GM12878 (cell line): ENCODE data around the gene AARSD1. TPM values are rescaled to one million over a fixed set of nuclear protein-coding genes. Genes with fewer than 3 reads are reported as not detected.

Experiments used
- CBFB ChIP-seq: IDR thresholded peaks from 2 replicates; pipeline ENCODE4 v1.6.1; 2016; ENCODE audit warnings: antibody characterized with exemption, low read depth
- IKZF2 ChIP-seq, 2 experiments: fragments of 450-650 bp; IDR thresholded peaks; 2 replicates each; pipeline ENCODE4 v1.6.1; 2017; ENCODE audit warnings: mild to moderate bottlenecking in 2 of 2, moderate library complexity in 2 of 2
- LARP7 ChIP-seq: fragments of 450-650 bp; IDR thresholded peaks from 2 replicates; pipeline ENCODE4 v1.6.1; 2017; ENCODE audit warnings: mild to moderate bottlenecking
- NBN ChIP-seq: fragments of 450-650 bp; IDR thresholded peaks from 2 replicates; pipeline ENCODE4 v1.6.1; 2016
- PML ChIP-seq: IDR thresholded peaks from 2 replicates; pipeline ENCODE4 v1.6.1; 2012; ENCODE audit warnings: low read length, inconsistent platforms
- POLR2AphosphoS2 ChIP-seq: IDR thresholded peaks from 2 replicates; pipeline ENCODE4 v1.6.1; 2011; ENCODE audit warnings: low read depth, mild to moderate bottlenecking, low read length, improper control_type of control experiment, moderate library complexity
- POU2F2 ChIP-seq: IDR thresholded peaks from 3 replicates; pipeline ENCODE4 v1.6.1; 2011; ENCODE audit warnings: low read depth, mild to moderate bottlenecking, low read length, borderline replicate concordance
- RAD21 ChIP-seq: IDR thresholded peaks from 2 replicates; pipeline ENCODE4 v1.6.1; 2011; ENCODE audit warnings: mild to moderate bottlenecking, low read depth, low read length, moderate library complexity; ENCODE audit not compliant: insufficient read depth
- RAD51 ChIP-seq: fragments of 450-650 bp; IDR thresholded peaks from 2 replicates; pipeline ENCODE4 v1.6.1; 2016; ENCODE audit warnings: moderate library complexity, mild to moderate bottlenecking, inconsistent platforms
- SIN3A ChIP-seq: IDR thresholded peaks from 2 replicates; pipeline ENCODE4 v1.6.1; 2012; ENCODE audit warnings: low read depth, low read length, improper control_type of control experiment
- SMAD5 ChIP-seq: IDR thresholded peaks from 2 replicates; pipeline ENCODE4 v1.6.1; 2016; ENCODE audit warnings: antibody characterized with exemption, low read depth
- SMARCA5 ChIP-seq: fragments of 450-650 bp; IDR thresholded peaks from 2 replicates; pipeline ENCODE4 v1.6.1; 2017; ENCODE audit warnings: mild to moderate bottlenecking
- TAF1 ChIP-seq: IDR thresholded peaks from 2 replicates; pipeline ENCODE4 v1.6.1; 2011; ENCODE audit warnings: mild to moderate bottlenecking, low read depth, low read length, borderline replicate concordance
- ZNF24 ChIP-seq: fragments of 450-650 bp; IDR thresholded peaks from 2 replicates; pipeline ENCODE4 v1.6.1; 2017; ENCODE audit warnings: antibody characterized with exemption, mild to moderate bottlenecking
- polyA plus RNA-seq, 11 experiments: library from polyadenylated mRNA; depleted of rRNA in 4 of 11; unstranded in 6 of 11; stranded (reverse) in 5 of 11; fragments of >200 nt; fragmentation: Nextera tagmentation in 4 of 11; fragmentation: Illumina TruSeq in 1 of 11; extraction: Ambion mirVana in 4 of 11; extraction: Trizol in 1 of 11; gene quantifications; 1 replicate in 1 of 11; 2 replicates in 10 of 11; pipeline versions ENCODE4 v1.2.1 to v1.2.3, GENCODE V29; 2011 to 2016; ENCODE audit warnings: inconsistent platforms in 2 of 11, missing spikeins in 2 of 11, low read depth in 1 of 11
- total RNA-seq, 4 experiments: library from RNA; depleted of rRNA in 3 of 4; stranded (reverse); fragments of >200 nt in 3 of 4; fragmentation: Illumina TruSeq in 1 of 4; extraction: Trizol in 1 of 4; gene quantifications; 2 replicates each; pipeline versions ENCODE4 v1.2.1 to v1.2.3, GENCODE V29; 2013 to 2021
- TF ChIP-seq, protein P1 (sequence below): fragments of 450-650 bp; IDR thresholded peaks from 2 replicates; pipeline ENCODE4 v1.6.1; 2017; ENCODE audit warnings: mild to moderate bottlenecking, low read depth, inconsistent platforms; ENCODE audit not compliant: poor library complexity, severe bottlenecking
- TF ChIP-seq, protein P2 (sequence below): fragments of 450-650 bp; IDR thresholded peaks from 2 replicates; pipeline ENCODE4 v1.6.1; 2017; ENCODE audit warnings: mild to moderate bottlenecking
- TF ChIP-seq, protein P3 (sequence below): fragments of 450-650 bp; IDR thresholded peaks from 2 replicates; pipeline ENCODE4 v1.6.1; 2016; ENCODE audit warnings: mild to moderate bottlenecking, moderate library complexity, borderline replicate concordance
- TF ChIP-seq, protein P4 (sequence below): IDR thresholded peaks from 2 replicates; pipeline ENCODE4 v1.6.1; 2011; ENCODE audit warnings: borderline replicate concordance, low read depth, mild to moderate bottlenecking, moderate library complexity, mixed read lengths, low read length; ENCODE audit not compliant: insufficient read depth; ENCODE audit errors: extremely low read length
- TF ChIP-seq, protein P5 (sequence below): fragments of 450-650 bp; IDR thresholded peaks from 2 replicates; pipeline ENCODE4 v1.6.1; 2016; ENCODE audit warnings: mild to moderate bottlenecking

The AARSD1 gene
- total and polyA plus RNA-seq, 10 of the 15 experiments (the other 5 are each of a cell fraction or from before 2014, with no cell fraction given): 32.2 to 86.2 (median 52.8) TPM

DNA sequence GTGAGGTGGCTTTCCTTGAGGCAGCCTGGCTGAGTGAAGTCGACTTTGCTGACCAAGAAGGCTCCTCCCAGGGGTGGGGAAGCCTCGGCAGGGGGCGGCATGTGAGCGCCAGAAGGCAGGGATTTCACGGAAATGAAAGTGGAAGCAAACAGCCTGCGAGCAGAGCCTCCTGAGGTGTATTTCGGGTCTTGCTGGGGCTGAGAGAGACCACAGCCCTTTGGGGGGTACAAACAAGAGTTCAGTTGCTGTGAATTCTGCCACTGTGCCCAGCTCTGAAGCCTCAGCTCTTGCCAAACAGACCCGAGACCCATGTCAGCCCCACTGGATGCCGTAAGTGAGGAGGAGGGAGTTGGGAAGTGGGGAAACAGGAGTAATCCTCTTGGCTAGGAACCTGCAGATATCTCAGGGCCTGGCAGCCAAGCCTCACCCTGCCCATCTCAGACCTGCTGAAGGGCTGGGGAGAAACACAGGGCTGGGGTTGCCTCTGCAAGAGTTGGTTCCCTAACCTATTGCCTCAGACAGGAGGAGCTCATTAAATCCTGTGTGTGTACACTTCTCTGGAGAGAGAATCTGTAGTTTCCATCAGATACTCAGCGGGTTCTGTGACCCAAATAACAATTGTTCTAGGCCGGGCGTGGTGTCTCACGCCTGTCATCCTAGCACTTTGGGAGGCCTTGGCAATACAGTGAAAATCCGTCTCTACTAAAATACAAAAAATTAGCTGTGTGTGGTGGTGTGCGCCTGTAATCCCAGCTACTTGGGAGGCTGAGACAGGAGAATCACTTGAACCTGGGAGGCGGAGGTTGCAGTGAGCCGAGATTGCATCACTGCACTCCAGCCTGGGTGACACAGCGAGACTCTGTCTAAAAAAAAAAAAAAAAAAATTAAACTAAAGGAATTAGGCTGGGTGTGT, 42.6 kb upstream of the AARSD1 start, which contains the start of gene IFI35 (continued):
- TF ChIP-seq, protein P1, sequence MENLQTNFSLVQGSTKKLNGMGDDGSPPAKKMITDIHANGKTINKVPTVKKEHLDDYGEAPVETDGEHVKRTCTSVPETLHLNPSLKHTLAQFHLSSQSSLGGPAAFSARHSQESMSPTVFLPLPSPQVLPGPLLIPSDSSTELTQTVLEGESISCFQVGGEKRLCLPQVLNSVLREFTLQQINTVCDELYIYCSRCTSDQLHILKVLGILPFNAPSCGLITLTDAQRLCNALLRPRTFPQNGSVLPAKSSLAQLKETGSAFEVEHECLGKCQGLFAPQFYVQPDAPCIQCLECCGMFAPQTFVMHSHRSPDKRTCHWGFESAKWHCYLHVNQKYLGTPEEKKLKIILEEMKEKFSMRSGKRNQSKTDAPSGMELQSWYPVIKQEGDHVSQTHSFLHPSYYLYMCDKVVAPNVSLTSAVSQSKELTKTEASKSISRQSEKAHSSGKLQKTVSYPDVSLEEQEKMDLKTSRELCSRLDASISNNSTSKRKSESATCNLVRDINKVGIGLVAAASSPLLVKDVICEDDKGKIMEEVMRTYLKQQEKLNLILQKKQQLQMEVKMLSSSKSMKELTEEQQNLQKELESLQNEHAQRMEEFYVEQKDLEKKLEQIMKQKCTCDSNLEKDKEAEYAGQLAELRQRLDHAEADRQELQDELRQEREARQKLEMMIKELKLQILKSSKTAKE: no peak
- peak; percentile 65 for TF ChIP-seq SIN3A
- TF ChIP-seq, protein P2, sequence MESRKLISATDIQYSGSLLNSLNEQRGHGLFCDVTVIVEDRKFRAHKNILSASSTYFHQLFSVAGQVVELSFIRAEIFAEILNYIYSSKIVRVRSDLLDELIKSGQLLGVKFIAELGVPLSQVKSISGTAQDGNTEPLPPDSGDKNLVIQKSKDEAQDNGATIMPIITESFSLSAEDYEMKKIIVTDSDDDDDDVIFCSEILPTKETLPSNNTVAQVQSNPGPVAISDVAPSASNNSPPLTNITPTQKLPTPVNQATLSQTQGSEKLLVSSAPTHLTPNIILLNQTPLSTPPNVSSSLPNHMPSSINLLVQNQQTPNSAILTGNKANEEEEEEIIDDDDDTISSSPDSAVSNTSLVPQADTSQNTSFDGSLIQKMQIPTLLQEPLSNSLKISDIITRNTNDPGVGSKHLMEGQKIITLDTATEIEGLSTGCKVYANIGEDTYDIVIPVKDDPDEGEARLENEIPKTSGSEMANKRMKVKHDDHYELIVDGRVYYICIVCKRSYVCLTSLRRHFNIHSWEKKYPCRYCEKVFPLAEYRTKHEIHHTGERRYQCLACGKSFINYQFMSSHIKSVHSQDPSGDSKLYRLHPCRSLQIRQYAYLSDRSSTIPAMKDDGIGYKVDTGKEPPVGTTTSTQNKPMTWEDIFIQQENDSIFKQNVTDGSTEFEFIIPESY: no peak
- TF ChIP-seq, protein P3, sequence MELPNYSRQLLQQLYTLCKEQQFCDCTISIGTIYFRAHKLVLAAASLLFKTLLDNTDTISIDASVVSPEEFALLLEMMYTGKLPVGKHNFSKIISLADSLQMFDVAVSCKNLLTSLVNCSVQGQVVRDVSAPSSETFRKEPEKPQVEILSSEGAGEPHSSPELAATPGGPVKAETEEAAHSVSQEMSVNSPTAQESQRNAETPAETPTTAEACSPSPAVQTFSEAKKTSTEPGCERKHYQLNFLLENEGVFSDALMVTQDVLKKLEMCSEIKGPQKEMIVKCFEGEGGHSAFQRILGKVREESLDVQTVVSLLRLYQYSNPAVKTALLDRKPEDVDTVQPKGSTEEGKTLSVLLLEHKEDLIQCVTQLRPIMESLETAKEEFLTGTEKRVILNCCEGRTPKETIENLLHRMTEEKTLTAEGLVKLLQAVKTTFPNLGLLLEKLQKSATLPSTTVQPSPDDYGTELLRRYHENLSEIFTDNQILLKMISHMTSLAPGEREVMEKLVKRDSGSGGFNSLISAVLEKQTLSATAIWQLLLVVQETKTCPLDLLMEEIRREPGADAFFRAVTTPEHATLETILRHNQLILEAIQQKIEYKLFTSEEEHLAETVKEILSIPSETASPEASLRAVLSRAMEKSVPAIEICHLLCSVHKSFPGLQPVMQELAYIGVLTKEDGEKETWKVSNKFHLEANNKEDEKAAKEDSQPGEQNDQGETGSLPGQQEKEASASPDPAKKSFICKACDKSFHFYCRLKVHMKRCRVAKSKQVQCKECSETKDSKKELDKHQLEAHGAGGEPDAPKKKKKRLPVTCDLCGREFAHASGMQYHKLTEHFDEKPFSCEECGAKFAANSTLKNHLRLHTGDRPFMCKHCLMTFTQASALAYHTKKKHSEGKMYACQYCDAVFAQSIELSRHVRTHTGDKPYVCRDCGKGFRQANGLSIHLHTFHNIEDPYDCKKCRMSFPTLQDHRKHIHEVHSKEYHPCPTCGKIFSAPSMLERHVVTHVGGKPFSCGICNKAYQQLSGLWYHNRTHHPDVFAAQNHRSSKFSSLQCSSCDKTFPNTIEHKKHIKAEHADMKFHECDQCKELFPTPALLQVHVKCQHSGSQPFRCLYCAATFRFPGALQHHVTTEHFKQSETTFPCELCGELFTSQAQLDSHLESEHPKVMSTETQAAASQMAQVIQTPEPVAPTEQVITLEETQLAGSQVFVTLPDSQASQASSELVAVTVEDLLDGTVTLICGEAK: peak; percentile 32; the same call in 1 of the 2 replicates
- TF ChIP-seq SMAD5: 0 out of 2 replicates have a peak, but pooled peaks have one; percentile 33
- peak; percentile 63 for TF ChIP-seq RAD21
- peak; percentile 39 for TF ChIP-seq NBN
- no peak for TF ChIP-seq RAD51
- TF ChIP-seq TAF1: peak; percentile 58; the same call in 1 of the 2 replicates
- TF ChIP-seq PML: peak; percentile 76; the same call in 1 of the 2 replicates
- TF ChIP-seq ZNF24: no peak
- TF ChIP-seq POU2F2: 0 out of 3 replicates have a peak, but pooled peaks have one; percentile 38
- TF ChIP-seq, protein P4, sequence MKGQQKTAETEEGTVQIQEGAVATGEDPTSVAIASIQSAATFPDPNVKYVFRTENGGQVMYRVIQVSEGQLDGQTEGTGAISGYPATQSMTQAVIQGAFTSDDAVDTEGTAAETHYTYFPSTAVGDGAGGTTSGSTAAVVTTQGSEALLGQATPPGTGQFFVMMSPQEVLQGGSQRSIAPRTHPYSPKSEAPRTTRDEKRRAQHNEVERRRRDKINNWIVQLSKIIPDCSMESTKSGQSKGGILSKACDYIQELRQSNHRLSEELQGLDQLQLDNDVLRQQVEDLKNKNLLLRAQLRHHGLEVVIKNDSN: no peak
- TF ChIP-seq SMARCA5: no peak; the same call in 1 of the 2 replicates
- peak in 1 of 2 experiments; percentile 27; a peak in 1 of 4 replicates for TF ChIP-seq IKZF2 (IDR thresholded peaks at IDR 0.05)
- TF ChIP-seq, protein P5, sequence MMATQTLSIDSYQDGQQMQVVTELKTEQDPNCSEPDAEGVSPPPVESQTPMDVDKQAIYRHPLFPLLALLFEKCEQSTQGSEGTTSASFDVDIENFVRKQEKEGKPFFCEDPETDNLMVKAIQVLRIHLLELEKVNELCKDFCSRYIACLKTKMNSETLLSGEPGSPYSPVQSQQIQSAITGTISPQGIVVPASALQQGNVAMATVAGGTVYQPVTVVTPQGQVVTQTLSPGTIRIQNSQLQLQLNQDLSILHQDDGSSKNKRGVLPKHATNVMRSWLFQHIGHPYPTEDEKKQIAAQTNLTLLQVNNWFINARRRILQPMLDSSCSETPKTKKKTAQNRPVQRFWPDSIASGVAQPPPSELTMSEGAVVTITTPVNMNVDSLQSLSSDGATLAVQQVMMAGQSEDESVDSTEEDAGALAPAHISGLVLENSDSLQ: no peak
- peak; percentile 59; the same call in 1 of the 2 replicates for TF ChIP-seq POLR2AphosphoS2
- peak; percentile 53; the same call in 1 of the 2 replicates for TF ChIP-seq CBFB
- TF ChIP-seq LARP7: 0 out of 2 replicates have a peak, but pooled peaks have one; percentile 1
